NCI-H2081 (cell line): Measurements from ENCODE around the gene NFIA.

Source experiments
- DNase-seq, 2 experiments: peaks; one replicate each; lab custom pipeline; 2025; lab: John Stamatoyannopoulos, UW

Gene NFIA

DNA sequence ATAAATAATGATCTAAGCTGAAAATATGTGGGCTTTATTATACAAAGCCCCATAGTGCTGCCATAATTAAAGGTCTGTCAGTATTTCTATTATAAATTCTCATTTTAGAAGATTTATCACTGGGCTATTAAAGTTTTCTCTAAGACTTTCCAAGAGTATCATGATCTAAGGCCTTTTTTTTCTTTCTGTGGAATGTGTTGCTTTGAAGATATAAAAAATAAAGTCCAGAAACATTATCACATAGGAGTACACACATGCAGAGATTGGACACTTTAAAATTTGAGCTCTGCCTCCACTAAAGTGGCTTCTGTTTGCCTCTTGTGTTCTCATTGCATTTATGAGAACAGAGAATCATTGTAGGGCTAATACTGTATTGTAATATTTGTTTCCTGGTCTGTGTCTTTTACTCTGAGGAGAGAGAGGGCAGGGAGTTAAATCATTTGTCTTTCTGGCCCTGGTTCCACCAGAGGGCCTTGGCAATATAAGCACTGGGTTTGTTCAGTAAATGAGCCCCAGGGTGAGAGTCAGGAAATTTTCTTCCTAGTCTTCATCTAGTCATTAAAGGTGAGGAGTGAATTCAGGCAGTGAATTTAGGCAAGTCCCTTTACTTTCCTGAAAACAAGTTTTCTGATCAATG is 70.2 kb downstream of the NFIA start:
- no peak for DNase-seq

- DNase-seq = no peak
These were observed 74.5 kb downstream of the NFIA start for GRCh38 chr1:61156576-61157467.

- DNase-seq = no peak
These were observed 75.2 kb downstream of the NFIA start for GRCh38 chr1:61157468-61157987.

- DNase-seq = no peak
These were observed 76.2 kb downstream of the NFIA start for GRCh38 chr1:61158591-61158990.

DNA sequence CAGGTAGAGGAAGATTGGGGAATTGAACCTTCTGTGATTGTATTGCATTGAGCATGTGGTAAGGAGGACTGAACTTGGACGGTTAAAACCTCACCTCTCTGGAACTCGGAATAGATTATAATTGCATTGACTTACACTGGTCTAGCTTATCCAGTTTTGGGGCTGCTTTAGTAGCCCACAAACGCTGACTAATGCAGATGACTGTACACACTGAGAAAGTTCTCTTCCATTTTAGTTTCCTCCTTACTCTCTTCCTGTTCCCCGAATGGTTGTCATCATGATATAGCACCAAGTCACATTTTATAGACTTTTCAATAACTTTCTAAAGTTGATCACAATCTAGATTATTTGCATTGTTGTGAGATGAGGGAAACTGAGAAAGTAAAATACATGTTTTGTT is 78.2 kb downstream of the NFIA start:
- no peak for DNase-seq

GRCh38 chr1:61162520-61163258 is 80.3 kb downstream of the NFIA start:
- no peak for DNase-seq

- DNase-seq = no peak
These were observed 81.0 kb downstream of the NFIA start for GRCh38 chr1:61163355-61163754.

- no peak for DNase-seq
These were observed 83.0 kb downstream of the NFIA start for GRCh38 chr1:61165402-61165801.

- DNase-seq = no peak
These were observed 84.9 kb downstream of the NFIA start for GRCh38 chr1:61167309-61167708.

DNA sequence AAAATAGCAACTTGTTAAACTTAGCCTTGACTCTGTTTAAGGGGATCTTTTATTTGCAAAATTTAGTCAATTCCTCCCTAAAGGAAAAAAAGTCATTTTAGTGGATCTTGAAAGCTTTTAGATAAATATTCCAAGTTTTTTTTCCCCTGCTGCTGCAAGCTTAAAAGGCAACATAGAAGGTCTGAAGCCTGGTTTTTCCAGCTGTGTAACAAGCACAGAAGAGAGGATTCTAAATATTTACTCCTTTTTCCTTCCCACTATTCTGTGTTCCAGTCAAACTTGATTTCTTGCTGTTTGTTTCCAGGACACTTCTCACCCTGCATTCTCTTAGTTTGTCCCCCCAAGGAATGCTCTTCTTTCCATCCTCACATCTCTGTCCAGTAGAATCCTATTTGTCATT is 86.7 kb downstream of the NFIA start:
- DNase-seq = no peak

GRCh38 chr1:61169634-61170033 is 87.3 kb downstream of the NFIA start:
- DNase-seq = no peak

DNA sequence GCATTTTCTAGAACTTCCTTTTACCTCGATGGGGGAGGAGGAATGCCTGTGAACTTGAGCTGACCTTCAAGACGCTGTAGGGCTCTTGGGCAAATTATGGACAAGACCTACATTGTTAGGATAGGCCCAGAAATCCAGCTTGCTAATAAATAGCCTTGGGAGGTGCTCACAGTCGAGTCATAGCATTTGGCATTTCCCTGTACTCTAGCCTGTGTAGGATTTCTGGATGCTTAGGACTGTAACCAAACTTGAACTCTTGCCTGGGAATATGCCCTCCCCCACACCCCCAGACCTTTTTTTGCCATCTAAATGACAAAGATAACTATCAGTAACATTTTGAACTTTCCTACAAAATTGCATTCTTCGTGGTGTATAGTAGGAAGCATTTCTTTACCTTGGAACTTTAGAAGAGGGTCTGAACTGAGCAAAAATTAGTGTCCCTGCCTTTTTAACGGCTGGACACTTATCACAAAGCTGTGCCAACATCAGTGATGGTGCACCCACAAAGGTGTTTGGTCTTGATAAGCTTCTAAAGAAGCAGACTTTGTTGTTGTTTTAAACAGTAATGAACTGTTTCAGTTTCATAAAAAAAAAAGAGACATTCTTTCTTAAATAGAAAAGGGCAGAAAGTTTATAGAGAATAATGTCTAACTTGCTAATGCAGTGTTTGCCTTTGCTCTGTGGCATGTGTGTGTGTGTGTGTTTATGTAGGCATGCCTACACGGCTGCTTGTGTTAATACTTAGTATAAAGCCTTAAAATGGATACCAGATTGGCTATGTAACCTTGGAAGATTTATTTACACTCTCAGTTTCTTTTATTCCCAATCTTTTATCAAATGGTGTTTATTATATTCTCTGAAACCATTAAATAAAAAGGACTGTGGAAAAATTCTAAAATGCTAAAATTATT is 88.2 kb downstream of the NFIA start:
- no peak for DNase-seq

- no peak for DNase-seq
These were observed 89.0 kb downstream of the NFIA start for GRCh38 chr1:61171346-61171745.

DNA sequence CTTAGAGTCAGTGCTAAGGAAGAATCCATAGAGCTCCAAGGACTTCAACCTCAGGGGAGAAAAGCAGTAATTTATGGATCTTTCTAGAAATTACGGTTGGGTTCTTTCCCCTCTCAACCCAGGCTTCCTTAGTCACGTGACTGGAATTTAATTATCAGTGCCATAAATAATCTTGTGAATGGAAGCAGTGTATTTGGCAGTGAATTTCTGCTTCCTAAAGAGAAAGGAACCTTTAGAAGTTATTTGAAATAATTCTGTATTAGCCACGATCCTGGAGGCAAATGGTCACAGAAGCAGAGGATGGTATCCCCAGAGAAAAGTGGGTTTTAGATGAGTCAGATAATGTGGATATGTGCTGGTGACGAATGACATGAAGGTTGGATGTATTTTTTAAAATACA is 89.6 kb downstream of the NFIA start:
- no peak for DNase-seq

- DNase-seq = no peak
These were observed 90.8 kb downstream of the NFIA start for GRCh38 chr1:61173118-61173517.

- DNase-seq = no peak
These were observed 91.9 kb downstream of the NFIA start for GRCh38 chr1:61174060-61174795.

- no peak for DNase-seq
These were observed 93.6 kb downstream of the NFIA start for GRCh38 chr1:61175976-61176375.

DNA sequence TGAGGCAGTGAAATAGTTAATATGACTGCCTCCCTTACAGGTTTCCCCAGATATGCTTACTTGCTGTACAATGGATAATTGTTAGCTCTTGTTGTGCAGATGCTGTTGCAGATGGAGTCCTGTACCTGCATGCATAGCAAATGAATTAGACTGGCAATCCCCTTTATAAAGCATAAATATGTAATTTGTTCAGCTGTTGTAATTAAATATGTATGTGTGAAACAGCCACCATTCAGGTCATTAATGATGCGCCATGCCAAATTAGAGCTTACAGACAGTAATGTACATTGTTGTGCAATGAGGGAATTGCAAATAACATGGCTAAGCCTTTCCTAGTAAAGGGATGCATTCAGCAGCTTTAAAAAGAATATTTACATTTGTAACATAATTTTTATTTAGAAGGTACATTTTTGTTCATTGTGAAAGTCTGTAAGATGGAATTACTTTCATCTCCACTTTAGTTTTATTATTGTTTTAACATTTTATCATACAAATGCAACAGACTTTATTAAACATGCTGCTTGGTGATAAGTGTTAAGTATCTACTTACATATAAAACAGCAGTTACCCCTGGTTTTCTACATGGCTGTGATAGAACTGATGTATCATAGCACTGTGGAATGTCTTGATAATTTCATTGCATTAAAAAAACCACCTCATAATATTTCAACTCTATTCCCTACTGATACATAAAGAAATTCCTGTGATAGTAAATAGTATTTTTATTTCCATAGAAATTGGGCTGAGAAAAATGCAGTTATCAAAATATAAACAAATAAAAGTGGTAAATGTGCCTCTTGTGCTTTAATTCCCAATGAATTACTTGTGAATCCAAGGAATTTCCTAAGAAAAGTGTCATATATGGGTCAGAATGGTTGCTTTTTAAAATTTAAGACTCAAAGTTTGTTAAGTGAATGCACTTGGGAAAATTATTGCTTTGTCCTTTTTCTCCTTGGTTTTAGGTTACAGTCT is 99.0 kb downstream of the NFIA start:
- peak; percentile 5 to 61 for DNase-seq

DNA sequence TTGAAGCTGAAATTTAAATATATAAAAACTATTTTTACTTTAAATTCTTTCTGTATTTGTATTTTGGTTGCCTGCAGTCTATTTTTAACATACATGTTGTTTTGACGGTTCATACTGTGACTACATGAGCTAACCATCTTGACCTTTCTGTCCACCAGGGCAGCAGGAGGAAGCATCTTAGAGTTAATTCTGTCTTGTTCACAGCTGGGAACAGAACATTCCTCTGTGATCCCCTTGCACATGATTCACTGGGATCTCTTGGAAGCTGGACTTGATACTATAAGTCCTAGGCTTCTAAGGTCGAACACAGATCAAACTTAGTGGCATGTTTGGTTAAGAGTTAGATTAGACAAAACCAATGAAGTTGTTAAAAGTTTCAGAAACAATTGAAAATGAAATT is 99.7 kb downstream of the NFIA start:
- no peak for DNase-seq

GRCh38 chr1:61182480-61182879 is 100.1 kb downstream of the NFIA start:
- no peak for DNase-seq
